ENCODE data around the gene TCEAL9.
"Not testable (repeated sequence)": the region's sequence is repeated elsewhere in the genome, so short reads cannot be mapped to it uniquely, and the experiment has no call there.

TCEAL9 gene, protein sequence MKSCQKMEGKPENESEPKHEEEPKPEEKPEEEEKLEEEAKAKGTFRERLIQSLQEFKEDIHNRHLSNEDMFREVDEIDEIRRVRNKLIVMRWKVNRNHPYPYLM

DNA sequence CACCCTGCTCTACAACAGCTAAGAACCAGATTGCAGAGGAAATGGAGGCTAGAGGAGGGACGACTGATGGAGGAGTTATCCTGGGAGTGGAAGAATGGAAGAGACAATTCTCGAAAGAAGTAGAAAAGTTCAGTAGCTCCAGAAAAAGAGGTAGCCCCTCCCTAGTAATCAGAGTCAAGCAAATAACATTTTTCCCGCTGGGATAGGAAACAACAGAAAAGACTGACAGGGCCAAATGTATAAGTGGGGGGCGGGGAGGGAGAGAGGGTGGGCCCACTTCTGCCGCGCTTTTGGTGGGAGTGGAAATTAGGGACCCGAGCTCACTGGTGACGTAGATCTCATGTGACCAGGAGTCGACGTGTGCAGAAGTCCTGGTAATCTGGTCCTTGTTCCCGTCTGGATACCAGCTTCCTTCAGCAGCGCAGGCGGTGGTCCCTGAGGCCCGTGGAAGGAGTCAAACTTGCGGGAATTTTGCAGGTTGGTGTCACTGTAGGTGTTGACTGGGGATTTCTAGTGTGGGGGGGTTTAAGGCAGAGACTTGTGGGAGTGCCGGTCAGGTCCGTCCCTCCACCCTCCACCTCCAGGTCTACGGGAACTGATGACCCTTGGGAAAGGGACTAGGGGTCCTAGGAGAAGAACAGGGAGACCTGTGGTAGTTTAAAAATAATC, at the start of gene TCEAL9:
TCEAL9 (plus strand) TSS at position 377 of the 669 bp plus-strand sequence. CDS start 1,179 bp downstream, outside the sequence.
- DNase-seq (ENCODE audit: low read depth, low spot score), result no peak

DNA sequence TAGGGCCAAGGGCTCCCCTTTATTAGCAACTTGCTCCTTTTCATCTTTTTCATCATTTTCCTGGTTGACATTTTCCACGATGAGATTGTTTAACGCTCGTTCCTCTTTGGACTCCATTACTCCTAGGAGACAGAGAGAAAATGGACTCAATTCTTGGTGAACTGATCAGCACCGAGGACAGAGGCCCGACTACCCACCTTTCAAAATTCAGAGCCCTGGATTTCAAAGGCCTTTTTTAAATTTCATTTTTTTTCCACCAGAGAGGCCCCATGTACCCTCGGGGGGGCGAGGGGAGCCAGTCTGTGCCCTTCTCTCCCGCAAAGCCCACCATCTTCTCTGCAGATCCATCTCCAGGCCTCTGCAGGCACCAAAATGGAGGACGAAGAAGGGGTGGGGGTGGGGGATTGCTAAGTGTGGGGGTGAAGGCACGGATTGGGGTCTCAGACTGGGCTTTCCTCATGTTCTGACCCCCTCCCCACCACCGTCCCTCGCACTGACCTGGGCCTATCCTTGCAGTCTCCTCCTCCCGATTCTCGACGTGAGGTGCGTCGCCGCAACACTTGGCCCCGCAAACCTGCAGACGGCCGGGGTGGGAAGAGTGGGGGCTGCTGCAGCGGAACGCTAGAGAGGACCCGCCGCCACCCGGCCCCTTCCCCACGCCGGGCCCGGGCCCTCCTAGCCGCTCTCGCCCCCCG, 46.3 kb upstream of the TCEAL9 start:
- no peak for DNase-seq (ENCODE audit: low read depth, low spot score)

DNA sequence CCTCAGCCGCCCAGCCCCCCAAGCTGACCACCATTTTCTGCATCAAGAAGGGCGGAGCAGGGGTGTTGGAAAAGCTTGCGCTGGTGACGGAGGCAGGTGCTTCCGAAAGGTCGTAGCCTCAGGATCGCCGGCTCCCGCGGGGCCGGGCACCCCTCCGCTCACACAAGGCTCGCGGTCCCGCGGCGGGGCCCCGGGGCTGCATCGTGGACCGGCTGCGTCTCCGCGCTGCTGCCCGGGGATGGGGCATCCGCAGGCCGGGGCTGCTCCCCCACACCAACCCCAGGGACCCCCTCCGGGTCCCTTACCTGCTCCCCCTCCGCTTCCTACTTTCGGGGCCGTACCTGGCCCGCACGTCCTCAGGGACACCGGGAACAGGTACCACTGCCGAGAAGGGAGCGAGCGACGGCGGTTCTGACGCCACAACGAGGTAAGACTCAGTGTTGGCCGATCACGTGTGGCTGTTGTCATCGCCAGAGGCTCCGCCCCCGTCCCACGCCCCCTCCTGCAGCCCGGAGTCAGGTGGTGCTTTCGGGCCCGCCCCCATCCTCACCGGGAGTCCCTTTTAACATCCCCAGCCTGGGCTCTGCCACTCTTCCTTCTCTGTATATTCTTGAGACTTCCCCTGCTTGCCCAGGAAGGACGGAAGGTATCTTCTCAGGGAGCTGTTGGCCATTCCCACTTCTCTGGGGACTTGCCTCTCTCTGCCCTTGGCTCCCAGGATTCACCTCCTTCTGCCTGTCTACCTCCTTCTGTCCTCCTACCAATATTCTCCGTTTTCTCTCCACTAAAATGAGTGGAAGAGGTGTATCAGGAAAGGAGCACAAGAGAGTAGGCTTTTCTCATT, 45.5 kb upstream of the TCEAL9 start, which contains the start of gene BEX2:
BEX2 (minus strand) TSS at position 436 of the 844 bp plus-strand sequence. CDS start 1,014 bp downstream, outside the sequence.
- peak; percentile 30 for DNase-seq (ENCODE audit: low read depth, low spot score)

DNA sequence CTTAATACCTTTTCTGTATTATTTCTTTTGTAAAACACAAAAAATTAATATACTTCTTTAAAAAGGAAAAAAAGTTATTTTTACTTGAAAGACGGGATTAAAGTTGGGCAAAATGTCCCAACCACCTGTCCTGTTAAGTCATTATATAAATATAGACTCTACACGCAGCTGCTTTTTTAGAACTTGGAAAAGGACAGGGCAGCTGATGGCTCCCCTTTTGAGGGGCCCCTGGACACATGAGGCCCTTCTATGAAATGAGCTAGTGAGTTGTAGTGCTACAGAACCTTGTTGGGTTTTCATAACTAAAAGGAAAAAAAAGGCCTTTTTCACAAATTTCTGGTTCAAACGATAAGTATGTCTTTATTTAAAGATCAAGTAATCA, 44.9 kb upstream of the TCEAL9 start:
- no peak for DNase-seq (ENCODE audit: low read depth, low spot score)

DNA sequence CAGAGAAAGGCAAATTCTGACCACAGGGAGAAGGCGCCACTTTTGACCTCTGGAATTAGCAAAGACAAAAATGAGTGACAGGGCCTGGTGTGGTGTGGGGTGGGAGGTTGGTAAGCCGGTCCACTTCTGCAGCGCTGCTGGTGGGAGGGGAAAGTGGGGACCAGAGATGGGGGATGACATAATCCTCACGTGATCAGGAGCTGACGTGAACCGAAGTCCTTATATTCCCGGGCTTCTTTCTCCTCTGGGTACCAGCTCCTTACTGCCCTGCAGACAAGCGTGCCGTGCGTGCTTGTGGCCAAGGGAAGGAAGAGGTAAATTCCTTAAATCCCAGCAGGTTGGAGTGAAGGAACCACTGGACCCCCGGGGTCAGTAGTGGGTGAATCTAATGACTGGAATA, 26.3 kb upstream of the TCEAL9 start, which contains the start of gene TCEAL7:
TCEAL7 (plus strand) TSS at position 249 of the 400 bp plus-strand sequence. CDS start 1,165 bp downstream, outside the sequence.
- DNase-seq (ENCODE audit: low read depth, low spot score), result no peak

DNA sequence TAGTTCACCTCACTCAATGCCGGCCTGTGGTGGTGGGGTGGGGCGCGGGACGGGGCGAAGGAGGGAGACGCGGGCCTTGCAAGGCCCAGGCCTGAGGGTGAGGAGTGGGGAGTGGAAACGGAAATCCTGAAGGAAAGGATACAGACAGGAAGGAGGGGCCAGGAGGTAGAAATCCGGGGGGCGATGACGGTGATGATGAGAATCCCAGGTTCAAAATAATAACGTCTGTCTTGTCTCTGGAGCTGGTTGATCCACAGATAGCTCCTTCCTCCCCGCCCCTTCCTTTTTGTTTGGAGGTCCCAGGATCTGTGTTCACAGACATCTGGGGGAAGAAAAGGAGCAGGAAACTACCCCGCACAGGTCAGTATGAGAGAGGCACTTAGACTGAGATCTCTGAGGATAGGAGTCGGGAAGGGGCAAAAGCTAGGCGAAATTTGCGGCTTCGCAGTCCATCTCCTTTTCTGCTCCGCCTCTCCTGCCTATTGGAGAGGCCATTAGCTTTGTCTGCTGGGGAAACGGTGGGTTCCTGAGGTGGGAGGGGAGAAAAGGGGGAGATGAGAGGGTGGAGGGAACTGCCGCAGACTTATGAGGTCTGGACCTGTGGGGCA, 25.5 kb upstream of the TCEAL9 start:
- DNase-seq (ENCODE audit: low read depth, low spot score), result no peak

DNA sequence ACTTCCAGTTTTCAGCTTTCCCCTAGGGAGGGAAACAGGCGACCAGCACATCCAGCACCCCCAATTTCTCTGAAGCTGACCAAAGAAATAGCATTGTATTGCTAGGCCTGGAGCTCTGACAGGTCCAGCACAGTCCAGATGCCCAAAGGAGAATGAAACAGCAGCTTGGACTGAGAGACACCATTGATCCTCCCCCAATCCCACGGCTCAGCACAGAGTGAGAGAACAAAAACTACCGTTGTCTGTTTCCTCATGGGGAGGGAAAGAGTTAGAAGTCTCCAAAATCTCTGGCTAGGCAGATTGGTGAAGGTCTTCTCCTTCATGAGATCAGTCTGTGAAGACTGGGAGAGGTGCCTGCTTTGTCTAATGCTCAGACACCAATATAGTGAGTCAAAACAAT, 17.6 kb upstream of the TCEAL9 start:
- DNase-seq (ENCODE audit: low read depth, low spot score), result no peak

DNA sequence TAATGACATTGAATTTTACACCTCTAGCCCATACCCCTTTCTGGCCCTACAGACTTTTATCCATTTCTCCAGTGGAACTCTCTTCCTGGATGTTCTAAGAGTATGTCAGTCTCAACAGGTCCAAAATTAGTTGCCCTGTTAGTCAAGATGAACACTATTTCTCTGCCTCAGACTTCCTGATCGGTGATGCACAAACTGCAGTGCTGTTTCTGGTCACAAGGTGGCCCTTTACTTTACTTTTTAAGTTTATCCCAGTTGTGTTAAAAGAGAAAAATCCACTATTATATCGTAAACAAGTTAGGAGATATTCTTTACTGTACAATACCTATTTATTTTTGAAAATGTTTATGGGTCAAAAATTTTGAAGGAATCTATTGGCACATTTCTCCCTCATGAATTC, 13.2 kb upstream of the TCEAL9 start:
- DNase-seq (ENCODE audit: low read depth, low spot score), result no peak

DNA sequence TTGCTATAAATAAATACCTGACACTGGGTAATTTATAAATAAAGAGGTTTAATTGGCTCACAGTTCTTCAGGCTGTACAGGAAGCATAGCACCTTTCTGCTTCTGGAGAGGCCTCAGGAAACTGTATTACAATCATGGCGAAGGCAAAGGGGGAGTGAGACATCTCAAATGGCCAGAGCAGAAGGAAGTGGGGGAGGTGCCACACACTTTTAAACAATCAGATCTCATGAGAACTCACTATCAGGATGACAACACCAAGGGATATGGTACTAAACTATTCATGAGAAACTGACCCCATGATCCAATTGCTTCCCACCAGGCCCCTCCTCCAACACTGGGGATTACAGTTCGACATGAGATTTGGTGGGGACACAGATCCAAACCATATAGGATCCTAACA, 11.7 kb upstream of the TCEAL9 start:
- DNase-seq (ENCODE audit: low read depth, low spot score), result no peak

DNA sequence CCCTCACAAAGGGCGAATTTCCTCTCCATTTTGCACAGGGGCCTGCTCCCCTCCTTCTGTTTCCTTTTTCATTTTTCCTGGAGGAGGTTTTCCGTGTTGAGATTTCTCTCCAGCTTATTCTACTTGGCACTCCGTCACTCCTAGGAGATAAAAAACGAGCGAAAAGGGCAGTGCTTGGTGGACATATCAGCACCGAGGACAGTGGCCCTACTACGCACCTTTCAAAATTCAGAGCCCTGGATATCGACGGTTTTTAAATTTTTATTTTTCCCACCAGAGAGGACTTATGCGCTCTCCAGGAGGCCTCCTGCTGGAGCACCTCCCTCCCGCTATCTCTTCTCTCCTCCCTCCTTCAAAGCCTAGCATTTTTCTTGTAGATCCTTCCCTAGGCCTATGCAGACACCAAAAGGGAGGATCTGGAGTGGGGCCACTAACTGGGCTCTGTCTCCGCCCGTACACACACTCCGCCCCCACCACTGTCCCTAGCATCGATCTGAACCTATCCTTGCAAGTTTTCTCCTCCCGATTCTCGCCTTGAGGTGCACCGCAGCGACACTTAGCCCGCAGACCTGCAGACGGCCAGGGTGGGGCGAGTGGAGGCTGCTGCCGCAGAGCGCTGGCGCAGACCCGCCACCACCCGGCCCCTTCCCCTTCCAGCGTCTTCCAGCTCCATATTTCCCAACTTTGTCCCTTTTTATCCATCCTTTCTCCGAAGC, 8.5 kb upstream of the TCEAL9 start:
- no peak for DNase-seq (ENCODE audit: low read depth, low spot score)

DNA sequence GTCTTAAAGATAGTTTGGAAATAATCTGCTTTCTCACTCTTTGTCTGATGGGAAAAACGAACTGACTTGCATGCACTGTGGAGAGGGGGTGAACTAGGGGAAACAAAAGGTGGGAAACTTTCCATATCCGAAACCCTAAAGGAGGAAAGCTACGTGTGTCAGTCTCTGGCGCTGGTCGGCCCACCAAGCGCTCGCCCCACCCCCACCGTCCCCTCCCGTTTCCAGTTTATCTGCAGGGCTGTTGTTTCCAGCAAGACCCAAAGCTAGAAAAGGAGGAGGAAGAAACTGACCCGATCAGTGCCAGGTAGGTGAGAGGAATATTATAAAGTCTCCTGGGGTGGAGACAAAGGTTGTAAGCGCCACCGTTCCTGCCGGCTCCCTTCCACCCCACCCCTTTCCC, 552 bp downstream of the TCEAL9 start:
- DNase-seq (ENCODE audit: low read depth, low spot score), result no peak

DNA sequence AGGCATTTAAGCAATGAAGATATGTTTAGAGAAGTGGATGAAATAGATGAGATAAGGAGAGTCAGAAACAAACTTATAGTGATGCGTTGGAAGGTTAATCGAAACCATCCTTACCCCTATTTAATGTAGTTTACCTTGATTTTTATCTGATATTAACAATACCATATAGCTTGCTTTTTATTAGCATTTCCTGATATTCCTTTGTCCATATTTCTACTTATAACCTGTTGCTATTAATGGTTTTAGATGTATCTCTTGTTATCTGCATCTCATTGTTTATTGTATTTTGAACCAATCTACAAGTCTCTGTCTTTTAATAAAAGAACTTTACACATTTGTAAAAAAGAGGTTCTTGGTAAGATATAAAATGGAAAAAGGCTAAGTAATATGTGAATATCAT, 1.6 kb downstream of the TCEAL9 start:
- no peak for DNase-seq (ENCODE audit: low read depth, low spot score)

DNA sequence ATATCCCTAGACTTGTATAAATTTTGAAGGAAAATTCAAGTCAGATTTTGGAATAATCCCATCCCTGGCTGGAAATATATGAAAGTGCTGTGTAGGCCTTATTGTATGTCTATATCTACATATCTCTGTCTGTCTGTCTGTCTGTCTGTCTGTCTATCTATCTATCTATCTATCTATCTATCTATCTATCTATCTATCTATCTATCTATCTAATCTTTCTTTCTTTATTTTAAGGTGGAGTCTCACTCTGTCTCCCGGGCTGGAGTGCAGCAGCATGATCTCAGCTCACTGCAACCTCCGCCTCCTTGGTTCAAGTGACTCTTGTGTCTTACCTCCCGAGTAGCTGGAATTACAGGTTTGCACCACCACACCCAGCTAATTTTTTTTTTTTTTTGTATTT, 3.3 kb downstream of the TCEAL9 start:
- DNase-seq (ENCODE audit: low read depth, low spot score), result not testable (repeated sequence)

DNA sequence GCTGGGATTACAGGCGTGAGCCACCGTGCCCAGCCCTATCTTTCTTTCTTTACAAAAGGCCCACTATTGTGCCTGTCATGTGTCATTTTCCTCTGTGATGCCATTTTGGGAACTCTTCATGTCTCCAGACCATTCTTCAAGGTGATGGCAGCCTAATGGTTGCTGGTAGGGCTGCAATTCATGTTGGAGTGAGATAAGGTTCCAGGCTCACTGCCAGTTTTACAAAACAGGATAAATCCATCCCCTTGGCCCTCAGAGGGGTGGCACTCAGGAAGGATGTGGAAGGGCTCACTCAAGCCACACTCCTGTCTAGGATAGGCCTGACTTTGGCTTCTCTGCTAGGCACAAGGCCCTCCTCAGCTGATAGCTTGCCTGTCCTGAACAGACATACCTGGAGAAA, 3.8 kb downstream of the TCEAL9 start:
- DNase-seq (ENCODE audit: low read depth, low spot score), result no peak

DNA sequence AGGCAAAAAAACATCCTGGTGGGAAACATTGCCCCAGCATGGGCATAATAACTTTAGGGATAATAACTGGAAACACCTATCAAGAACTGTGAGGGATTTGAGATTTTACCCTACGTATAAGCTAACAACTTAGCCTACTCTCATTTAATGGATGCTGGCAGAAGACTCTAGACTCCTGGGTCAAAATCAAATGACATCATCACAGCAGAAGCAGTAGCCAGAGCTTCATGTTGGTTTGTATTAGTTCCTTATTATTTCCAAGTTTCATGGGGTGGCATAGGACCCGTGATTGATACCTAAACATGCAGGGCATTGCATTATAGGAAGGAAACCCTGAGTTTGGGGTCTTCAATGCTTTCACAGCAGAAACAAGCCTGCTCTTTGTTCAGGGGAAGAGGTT, 4.6 kb downstream of the TCEAL9 start:
- no peak for DNase-seq (ENCODE audit: low read depth, low spot score)

DNA sequence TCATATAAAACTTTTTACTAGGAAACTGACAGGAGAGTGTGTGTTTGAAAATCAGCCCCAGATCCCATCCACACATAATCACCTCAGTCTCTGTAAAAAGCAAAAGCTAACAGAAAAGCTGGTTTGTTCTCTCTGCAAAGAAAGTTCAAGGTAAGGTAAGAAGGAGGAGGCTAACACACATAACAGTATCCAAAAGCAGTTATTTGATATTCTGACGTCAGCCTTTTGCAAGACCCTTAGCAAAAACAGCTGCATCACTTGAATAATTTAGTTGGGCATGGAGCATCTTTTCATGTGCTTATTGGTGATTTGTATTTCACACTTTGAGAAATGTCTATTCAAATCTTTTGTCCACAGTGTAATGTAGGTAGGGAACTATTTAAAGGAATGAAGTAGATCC, 5.5 kb downstream of the TCEAL9 start:
- no peak for DNase-seq (ENCODE audit: low read depth, low spot score)

DNA sequence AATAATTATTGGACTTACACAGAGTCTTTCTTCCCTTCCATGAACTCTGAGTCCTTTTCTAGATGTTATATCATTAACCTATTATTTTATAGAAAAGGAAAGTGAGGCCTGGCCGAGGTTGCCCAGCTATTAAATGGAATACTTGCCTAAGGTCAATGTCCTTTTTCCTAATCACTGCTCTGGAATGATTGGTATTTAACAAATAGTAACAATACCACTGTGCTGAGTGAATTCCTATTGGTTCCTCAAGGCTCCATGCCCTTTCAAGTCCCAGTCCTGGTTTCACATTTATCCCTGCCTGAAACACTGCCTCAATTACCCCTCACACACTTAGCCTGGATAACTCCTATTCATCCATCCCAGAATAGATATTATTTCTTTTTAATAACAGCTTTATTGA, 6.2 kb downstream of the TCEAL9 start:
- DNase-seq (ENCODE audit: low read depth, low spot score), result no peak

DNA sequence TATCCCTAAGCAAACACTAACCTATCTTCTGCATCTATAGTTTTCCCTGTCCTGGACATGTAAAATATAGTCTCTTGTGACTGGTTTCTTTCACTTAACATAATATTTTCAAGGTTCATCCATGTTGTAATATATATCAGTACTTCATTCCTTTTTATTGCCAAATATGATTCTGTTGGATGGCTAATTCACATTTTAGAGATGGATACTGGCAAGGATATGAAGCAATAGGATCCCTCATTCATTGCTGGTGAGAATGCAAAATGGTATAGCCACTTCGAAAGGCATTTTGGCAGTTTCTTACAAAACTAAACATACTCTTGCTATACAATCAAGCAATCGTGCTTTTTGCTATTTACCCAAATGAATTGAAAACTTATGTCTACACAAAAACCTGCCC, 6.7 kb downstream of the TCEAL9 start:
- no peak for DNase-seq (ENCODE audit: low read depth, low spot score)

DNA sequence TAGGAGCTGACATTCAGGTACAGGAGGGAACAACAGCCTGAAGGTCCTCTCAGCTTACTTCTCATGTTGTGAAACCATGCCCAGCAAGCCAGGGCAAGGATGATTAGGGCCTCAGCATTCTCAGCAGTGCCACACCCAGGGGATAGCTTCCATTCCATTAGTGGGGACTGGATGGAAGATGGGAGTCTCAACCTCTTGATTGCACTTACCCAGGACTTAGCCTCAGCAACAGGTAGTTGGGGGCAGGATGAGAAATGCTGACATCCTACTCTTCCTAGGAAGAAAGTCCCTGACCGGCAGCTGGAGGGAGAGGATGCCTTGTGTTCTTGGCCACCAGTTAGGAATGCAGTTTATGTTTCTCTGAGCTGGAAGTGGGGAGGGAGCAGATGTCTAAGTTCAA, 11.2 kb downstream of the TCEAL9 start:
- DNase-seq (ENCODE audit: low read depth, low spot score), result no peak

DNA sequence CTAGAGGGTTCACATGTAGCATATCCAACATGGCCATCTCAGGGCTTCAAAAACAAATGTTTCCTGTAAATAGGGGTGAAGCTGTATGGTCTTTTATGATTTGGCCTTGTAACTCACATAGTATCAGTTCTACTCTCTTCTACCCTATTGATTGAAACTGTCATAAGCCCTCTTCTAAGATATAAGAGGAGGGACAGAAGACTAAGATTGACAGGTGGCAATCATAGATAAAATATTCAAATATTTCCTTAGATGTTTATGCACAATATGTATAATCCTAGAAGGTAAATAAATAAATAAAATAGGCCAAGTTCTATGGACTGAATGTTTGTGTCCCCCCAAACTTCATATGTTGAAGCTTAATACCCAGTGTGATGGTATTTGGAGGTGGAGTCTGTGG, 13.2 kb downstream of the TCEAL9 start:
- no peak for DNase-seq (ENCODE audit: low read depth, low spot score)

DNA sequence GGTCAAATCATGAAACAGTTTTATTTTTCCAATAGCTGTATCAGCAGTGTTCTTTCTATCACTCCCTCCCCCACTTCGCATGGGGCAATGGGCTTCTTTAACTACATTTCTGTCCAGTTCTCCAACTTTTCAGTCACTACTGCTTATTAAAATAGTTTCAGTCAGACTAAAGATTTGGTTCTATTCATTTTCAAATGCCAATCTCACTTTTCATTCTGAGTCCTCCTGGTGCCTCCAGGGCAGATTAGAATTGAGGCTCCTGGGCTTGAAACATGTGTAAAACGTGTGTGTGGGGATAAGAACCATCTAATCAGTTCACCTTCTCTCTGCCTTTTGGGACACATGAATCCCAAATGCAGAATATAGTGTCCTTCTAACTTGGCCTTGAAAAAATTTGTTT, 16.6 kb downstream of the TCEAL9 start:
- DNase-seq (ENCODE audit: low read depth, low spot score), result no peak

All from iPS DF 19.7 (cell line).